Kidney (tissue), 14 donors: ENCODE results near the gene FBXL4. TPM values are rescaled to one million over a fixed set of nuclear protein-coding genes. Genes with fewer than 3 reads are reported as not detected.

Experiments
- DNase-seq, 5 donors: peaks; one replicate each; pipeline ENCODE4 v3.0.0-alpha.2; 2013 to 2020
- FAIRE-seq: peaks from 2 replicates; lab custom pipeline; 2012; peaks lifted over from hg19 to GRCh38; lab: Jason Lieb, UNC
- H3K27ac ChIP-seq, 2 donors: one replicate each; pipeline ENCODE4 v1.7.0; 2013; ENCODE audit warnings: low read depth in 2 of 2, low read length in 2 of 2, inconsistent platforms in 1 of 2
- H3K27me3 ChIP-seq: one replicate; pipeline ENCODE4 v1.7.1; 2013; ENCODE audit warnings: low read length, inconsistent platforms; ENCODE audit not compliant: control insufficient read depth, insufficient read depth
- H3K36me3 ChIP-seq, 3 donors: one replicate each; pipeline versions ENCODE4 v1.7.0 to v1.7.1; 2013; ENCODE audit warnings: low read length in 3 of 3, control low read depth in 1 of 3, inconsistent platforms in 1 of 3; ENCODE audit not compliant: insufficient read depth in 3 of 3, control insufficient read depth in 2 of 3
- H3K4me1 ChIP-seq, 3 donors: one replicate each; pipeline versions ENCODE4 v1.7.0 to v1.7.1; 2013; ENCODE audit warnings: low read length in 3 of 3, inconsistent platforms in 1 of 3, low read depth in 1 of 3; ENCODE audit not compliant: control insufficient read depth in 2 of 3, insufficient read depth in 2 of 3
- H3K4me3 ChIP-seq, 3 donors: one replicate each; pipeline versions ENCODE4 v1.7.0 to v1.8.1; 2013; ENCODE audit warnings: low read length in 3 of 3, control low read depth in 1 of 3, inconsistent platforms in 1 of 3
- H3K9ac ChIP-seq, 3 donors: one replicate each; pipeline versions ENCODE4 v1.7.0 to v1.7.1; 2013; ENCODE audit warnings: low read length in 3 of 3, control low read depth in 1 of 3, inconsistent platforms in 1 of 3
- H3K9me3 ChIP-seq, 3 donors: one replicate each; pipeline versions ENCODE4 v1.7.0 to v1.7.1; 2013; ENCODE audit warnings: low read length in 3 of 3, control low read depth in 1 of 3, inconsistent platforms in 1 of 3; ENCODE audit not compliant: control insufficient read depth in 2 of 3, insufficient read depth in 1 of 3
- CTCF ChIP-seq: IDR thresholded peaks from 3 replicates; pipeline ENCODE4 v1.5.1; 2012; ENCODE audit warnings: mild to moderate bottlenecking, moderate library complexity, borderline replicate concordance; ENCODE audit not compliant: insufficient read depth; ENCODE audit errors: extremely low read depth
- intact Hi-C: fragments of 100-400 bp; cut with DNase I; formaldehyde crosslinking; loops from one replicate; pipeline ENCODE4 v1.11.1; 2022
- polyA plus RNA-seq: library from polyadenylated mRNA; stranded (reverse); fragments of 350-450 nt; fragmentation: Illumina TruSeq; extraction: RNeasy Lipid Tissue Mini Kit (QIAGEN cat#74804); gene quantifications from one replicate; pipeline ENCODE4 v1.2.3, GENCODE V29; 2014; ENCODE audit warnings: low read depth, low replicate concordance; ENCODE audit not compliant: insufficient read depth
- total RNA-seq: library from RNA; stranded (reverse); fragmentation: NEBNext Ultra II Directional; extraction: Animal tissue kit (Norgen Biotek cat#: 25700); gene quantifications from one replicate; pipeline ENCODE4 v1.2.1, GENCODE V29; 2021
- donor health status: control.
- donor health status: control.
- donor health status: control.
- donor health status: control.
- donor health status: control.
- donor health status: DM: yes; HTN: yes; CAD: no.
- donor health status: Normal renal cell carcinoma (clear cell type).

Gene FBXL4
- total and polyA plus RNA-seq, 2 donors from 2014 or later, result 7.6 to 25.8 TPM

- DNase-seq (no peak), FAIRE-seq (no peak)
- H3K36me3 ChIP-seq, result peaks cover 0 to 7% (median 0%) of the 10 kb centered on the region in 3 donors
- no peak overlapping the region for H3K9ac ChIP-seq
- H3K4me3 ChIP-seq, result no peak overlapping the region
- intact Hi-C loops, result no loop called here
- no peak overlapping the region for H3K27ac ChIP-seq
- H3K9me3 ChIP-seq, result no peaks in the 10 kb centered on the region
- TF ChIP-seq CTCF, result no peak
- H3K4me1 ChIP-seq, result no peaks in the 10 kb centered on the region
- no peaks in the 10 kb centered on the region for H3K27me3 ChIP-seq
Observed at GRCh38 chr6:98887650-98888049, 60.1 kb downstream of the FBXL4 start.

- Histone ChIP-seq H3K9ac (no peak overlapping the region), H3K27ac (no peak overlapping the region), H3K4me1 (no peaks in the 10 kb centered on the region), H3K9me3 (no peaks in the 10 kb centered on the region), H3K4me3 (no peak overlapping the region), H3K36me3 (peaks cover 0 to 7% (median 0%) of the 10 kb centered on the region in 3 donors), H3K27me3 (no peaks in the 10 kb centered on the region)
- TF ChIP-seq CTCF, result no peak
- FAIRE-seq (no peak), DNase-seq (no peak)
- intact Hi-C loops, result no loop called here
Observed at GRCh38 chr6:98885330-98885729, 62.4 kb downstream of the FBXL4 start.

- FAIRE-seq (no peak), DNase-seq (no peak)
- no peak overlapping the region for H3K27ac ChIP-seq
- no peak overlapping the region for H3K4me3 ChIP-seq
- intact Hi-C loops, result no loop called here
- no peaks in the 10 kb centered on the region for H3K27me3 ChIP-seq
- H3K9ac ChIP-seq, result no peak overlapping the region
- no peaks in the 10 kb centered on the region for H3K9me3 ChIP-seq
- no peak for TF ChIP-seq CTCF
- H3K4me1 ChIP-seq, result no peaks in the 10 kb centered on the region
- H3K36me3 ChIP-seq, result no peaks in the 10 kb centered on the region
Observed at GRCh38 chr6:98880486-98880885, 67.3 kb downstream of the FBXL4 start.

GRCh38 chr6:98877250-98877649, 70.5 kb downstream of the FBXL4 start:
- TF ChIP-seq CTCF, result no peak
- Histone ChIP-seq H3K27me3 (no peaks in the 10 kb centered on the region), H3K27ac (no peak overlapping the region), H3K9ac (no peak overlapping the region), H3K9me3 (no peaks in the 10 kb centered on the region), H3K36me3 (no peaks in the 10 kb centered on the region), H3K4me1 (no peaks in the 10 kb centered on the region), H3K4me3 (no peak overlapping the region)
- intact Hi-C loops, result no loop called here
- no peak for FAIRE-seq
- DNase-seq, result no peak
